ENCODE results near the gene SPI1.
A peak's percentile ranks its signal among the peaks of the same experiment; 100 is the strongest.

SPI1 gene

DNA sequence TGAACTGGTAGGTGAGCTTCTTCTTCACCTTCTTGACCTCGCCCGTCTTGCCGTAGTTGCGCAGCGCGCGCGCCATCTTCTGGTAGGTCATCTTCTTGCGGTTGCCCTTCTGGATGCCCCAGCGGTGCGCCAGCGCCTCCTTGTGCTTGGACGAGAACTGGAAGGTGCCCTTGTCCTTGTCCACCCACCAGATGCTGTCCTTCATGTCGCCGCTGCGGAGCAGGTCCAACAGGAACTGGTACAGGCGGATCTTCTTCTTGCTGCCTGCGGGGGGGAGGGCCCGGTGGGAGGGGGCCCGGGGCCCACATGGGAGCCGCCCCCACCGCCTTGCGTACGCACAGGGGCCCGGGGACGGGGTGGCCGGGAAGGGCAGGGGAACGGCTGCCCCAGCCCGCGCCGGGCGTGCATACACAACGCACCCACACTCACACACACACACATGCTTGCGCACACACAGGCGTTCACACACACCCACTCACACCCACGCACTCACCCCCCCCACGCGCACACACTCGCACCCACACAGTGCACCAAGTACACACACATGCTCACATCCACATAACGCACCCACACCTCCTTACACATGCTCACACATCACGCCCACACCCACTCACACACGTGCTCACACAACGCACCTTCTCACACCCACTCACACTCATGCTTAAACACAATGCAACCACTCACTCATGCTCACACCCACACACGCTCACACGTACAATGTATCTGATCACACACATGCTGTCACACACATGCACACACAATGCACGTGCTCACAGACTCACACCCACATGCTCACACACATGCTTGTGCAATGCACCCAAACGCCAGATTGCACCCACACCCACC is 22.8 kb downstream of the SPI1 start:
- DNase-seq (ENCODE audit: extremely low read depth, low read depth): peak; percentile 81
- TF ChIP-seq, protein P1, sequence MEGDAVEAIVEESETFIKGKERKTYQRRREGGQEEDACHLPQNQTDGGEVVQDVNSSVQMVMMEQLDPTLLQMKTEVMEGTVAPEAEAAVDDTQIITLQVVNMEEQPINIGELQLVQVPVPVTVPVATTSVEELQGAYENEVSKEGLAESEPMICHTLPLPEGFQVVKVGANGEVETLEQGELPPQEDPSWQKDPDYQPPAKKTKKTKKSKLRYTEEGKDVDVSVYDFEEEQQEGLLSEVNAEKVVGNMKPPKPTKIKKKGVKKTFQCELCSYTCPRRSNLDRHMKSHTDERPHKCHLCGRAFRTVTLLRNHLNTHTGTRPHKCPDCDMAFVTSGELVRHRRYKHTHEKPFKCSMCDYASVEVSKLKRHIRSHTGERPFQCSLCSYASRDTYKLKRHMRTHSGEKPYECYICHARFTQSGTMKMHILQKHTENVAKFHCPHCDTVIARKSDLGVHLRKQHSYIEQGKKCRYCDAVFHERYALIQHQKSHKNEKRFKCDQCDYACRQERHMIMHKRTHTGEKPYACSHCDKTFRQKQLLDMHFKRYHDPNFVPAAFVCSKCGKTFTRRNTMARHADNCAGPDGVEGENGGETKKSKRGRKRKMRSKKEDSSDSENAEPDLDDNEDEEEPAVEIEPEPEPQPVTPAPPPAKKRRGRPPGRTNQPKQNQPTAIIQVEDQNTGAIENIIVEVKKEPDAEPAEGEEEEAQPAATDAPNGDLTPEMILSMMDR (IDR thresholded peaks at IDR 0.05; ENCODE audit: low read depth, low read length): peak; percentile 99

DNA sequence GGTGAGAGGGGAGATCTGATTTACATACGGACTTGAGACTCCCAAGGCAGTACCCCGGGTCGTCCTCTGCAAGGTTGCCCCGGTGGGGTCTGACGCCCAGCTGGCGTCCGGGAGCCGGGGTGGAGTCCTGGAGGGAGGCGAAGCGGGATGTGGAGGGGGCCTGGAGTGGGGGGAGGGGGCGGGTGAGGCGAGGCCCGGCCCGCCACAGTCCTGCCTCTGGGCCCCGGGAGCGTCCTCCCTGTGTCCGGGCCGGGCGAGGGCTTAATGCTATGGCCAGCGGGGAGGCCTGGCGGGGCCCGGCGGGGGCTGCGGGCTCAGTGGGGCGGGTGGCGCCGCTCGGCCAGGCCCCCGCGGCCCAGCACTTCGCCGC is 23.4 kb downstream of the SPI1 start:
- TF ChIP-seq, protein P1 (IDR thresholded peaks at IDR 0.05; ENCODE audit: low read depth, low read length): no peak
- no peak for DNase-seq (ENCODE audit: extremely low read depth, low read depth)

DNA sequence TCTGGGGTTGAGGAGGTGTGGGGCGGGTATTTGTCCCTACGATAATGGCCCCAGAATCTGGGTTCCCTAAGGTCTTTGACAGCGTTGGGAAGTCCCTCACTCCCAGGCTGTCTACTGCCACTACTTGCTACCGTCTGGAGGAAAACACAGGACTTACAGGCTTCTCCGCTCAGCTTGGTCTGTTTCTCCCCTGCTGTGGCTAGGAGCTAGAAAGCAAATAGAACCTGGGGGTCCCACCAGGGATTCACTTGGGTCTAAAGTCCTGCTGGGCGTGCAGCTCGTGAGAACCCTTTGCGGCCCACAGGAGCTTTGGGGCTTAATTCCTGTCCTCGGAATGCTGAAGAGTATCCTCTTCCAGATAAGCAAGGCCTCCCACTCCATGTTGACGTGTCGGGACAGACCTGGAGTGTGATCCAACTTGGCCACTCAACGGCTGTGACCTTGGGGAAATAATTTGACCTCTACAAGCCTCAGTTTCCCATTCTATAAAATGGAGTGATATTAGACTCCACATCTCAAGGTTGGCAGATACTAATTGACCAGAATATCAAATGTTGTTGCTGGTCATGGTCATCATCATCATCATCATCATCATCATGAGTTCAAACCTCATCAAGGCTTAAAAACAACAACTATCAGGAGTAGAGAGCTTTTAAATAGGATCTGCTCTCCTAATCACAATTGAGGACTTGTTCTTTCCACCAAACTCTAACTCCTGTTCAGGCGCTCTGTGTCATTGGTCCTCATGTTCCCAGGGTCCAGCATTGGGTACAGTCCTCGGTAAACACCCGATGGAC is 24.2 kb downstream of the SPI1 start:
- DNase-seq (ENCODE audit: extremely low read depth, low read depth): no peak
- TF ChIP-seq, protein P1 (IDR thresholded peaks at IDR 0.05; ENCODE audit: low read depth, low read length): no peak

DNA sequence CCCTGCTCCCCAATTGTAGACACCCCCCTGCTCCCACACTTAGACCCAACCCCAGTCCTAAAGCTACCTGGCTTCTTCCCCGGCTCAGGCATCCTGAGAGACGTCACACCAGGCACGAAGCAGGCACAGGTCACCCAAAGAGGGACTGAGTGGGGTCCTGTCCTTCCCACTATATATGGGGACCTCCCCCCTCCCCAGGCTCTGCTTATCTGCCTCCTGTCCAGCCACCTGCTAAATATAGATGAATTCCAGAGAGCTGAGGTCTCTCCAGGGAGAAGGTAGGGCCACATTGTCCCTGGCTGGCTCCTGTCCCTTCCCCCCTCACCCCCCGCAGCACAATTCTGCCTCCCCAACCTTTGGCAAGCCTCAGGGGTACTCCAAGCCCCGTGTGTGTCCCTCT is 25.8 kb downstream of the SPI1 start, which contains the start of gene MYBPC3:
Gene MYBPC3, minus strand, starts transcription at position 147 of the 400 bp plus-strand sequence. Its CDS starts 55 bp downstream, at position 92.
- TF ChIP-seq, protein P1 (IDR thresholded peaks at IDR 0.05; ENCODE audit: low read depth, low read length): no peak
- no peak for DNase-seq (ENCODE audit: extremely low read depth, low read depth)

DNA sequence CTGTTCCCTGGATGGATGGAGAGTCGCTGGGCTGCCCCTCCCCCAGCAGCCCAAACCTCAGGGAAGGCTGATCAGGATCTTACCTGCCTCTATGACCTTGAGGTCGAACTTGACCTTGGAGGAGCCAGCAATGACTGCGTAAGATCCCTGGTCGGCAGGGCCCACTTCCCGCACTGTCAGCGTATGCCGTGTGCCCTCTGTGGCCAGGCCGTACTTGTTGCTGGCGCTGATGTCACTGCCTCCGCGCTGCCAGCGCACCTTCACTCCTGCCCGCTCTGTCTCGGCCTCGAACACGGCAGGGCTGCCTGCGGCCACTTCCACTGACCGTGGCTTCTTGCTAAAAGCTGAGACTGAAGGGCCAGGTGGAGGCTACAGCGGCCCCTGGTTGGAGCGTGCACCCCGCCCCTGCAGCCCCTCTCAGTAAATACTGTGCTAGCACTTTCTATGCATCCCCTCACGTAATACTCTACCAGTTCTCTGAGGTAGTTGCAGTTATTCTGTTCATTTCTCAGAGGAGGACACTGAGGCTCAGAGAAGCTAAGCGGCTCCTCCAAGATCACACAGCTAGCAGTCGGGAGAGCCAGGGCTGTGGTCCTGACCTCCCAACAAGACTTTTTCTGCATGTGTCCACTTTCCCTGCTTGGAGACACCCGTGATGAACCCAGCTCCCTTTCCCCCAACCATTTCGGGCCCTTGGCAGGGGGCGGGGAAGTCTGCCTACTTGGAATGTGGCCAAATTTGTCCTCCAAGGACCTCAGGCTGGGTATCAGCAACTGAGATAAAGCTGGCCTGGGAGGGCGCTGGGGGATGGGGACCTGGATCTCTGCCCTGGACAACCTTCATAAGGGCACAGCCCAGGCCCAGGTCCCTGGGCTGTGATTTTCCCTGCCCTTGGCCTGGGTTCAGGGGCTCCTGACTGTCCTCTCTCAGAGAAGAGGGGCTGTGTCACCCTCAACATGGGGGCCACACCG is 26.9 kb downstream of the SPI1 start:
- DNase-seq (ENCODE audit: extremely low read depth, low read depth): no peak
- TF ChIP-seq, protein P1 (IDR thresholded peaks at IDR 0.05; ENCODE audit: low read depth, low read length): no peak

DNA sequence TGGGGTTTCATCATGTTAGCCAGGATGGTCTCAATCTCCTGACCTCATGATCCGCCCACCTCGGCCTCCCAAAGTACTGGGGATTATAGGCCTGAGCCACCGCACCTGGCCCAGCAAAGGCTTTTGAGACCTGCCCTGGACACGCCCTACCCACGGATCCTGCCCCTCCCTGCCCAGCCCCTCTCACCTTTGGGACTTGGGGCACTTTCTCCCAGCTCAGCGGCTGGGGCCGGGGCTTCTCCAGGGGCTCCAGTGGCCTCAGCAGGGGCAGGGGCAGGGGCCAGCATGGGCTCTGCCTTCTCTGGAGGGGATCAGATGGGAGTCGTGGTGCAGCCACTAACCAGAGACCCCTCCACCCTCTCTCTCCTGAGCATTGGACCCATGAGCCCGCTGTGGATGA is 28.0 kb downstream of the SPI1 start:
- TF ChIP-seq, protein P1 (IDR thresholded peaks at IDR 0.05; ENCODE audit: low read depth, low read length): no peak
- DNase-seq (ENCODE audit: extremely low read depth, low read depth): no peak
